Stomach (tissue), 4 donors: ENCODE results near the gene FAM193B.

ENCODE experiments used
- CTCF ChIP-seq, 7 experiments: fragments of 450-650 bp in 4 of 7; fragments of 200-600 bp in 3 of 7; sonication (generic) in 3 of 7; IDR thresholded peaks; one replicate each; pipeline ENCODE4 v1.5.1; 2016 to 2019; ENCODE audit warnings: antibody characterized with exemption in 7 of 7, control low read depth in 2 of 7, mild to moderate bottlenecking in 1 of 7
- EP300 ChIP-seq: sonication (generic); formaldehyde crosslinking; IDR thresholded peaks from one replicate; pipeline ENCODE4 v1.6.1; 2017; ENCODE audit warnings: antibody characterized with exemption
- POLR2A ChIP-seq, 4 donors: fragments of 450-650 bp; IDR thresholded peaks; one replicate each; pipeline ENCODE4 v1.6.1; 2016; ENCODE audit warnings: antibody characterized with exemption in 4 of 4, control low read depth in 2 of 4, mild to moderate bottlenecking in 1 of 4, moderate library complexity in 1 of 4
- POLR2AphosphoS5 ChIP-seq, 3 donors: sonication (generic); formaldehyde crosslinking; IDR thresholded peaks; one replicate each; pipeline ENCODE4 v1.6.1; 2016; ENCODE audit warnings: antibody characterized with exemption in 3 of 3

GRCh38 chr5:177599731-177600507 lies 45.6 kb upstream of the FAM193B start, which contains the start of gene B4GALT7:
- TF ChIP-seq CTCF (IDR thresholded peaks at IDR 0.05) (no peak), POLR2A (IDR thresholded peaks at IDR 0.05) (no peak), EP300 (no peak), POLR2AphosphoS5 (IDR thresholded peaks at IDR 0.05) (peak in 2 of 3 donors; percentile 60 to 81)
